Psoas muscle (tissue), 8 donors: ENCODE measurements around the gene AJAP1. TPM values are rescaled to one million over a fixed set of nuclear protein-coding genes. Genes with fewer than 3 reads are reported as not detected.
A peak's percentile ranks its signal among the peaks of the same experiment; 100 is the strongest.

ENCODE experiments used
- ATAC-seq, 4 donors: fragments of 200-7000 bp; cut with Tn5 transposase; one replicate each; pipeline ENCODE4 v1.9.1; 2020; ENCODE audit warnings: moderate library complexity in 3 of 4, mild to moderate bottlenecking in 2 of 4
- DNase-seq, 2 donors: peaks; one replicate each; pipeline ENCODE4 v3.0.0-alpha.2; 2020
- H3K27ac ChIP-seq: fragments of 200-600 bp; one replicate; pipeline ENCODE4 v1.8.0; 2022
- H3K27me3 ChIP-seq, 3 donors: fragments of 200-600 bp in 1 of 3; one replicate each; pipeline versions ENCODE4 v1.6.1 to v1.8.0; 2013 to 2022; ENCODE audit warnings: low read length in 2 of 3, mild to moderate bottlenecking in 2 of 3, moderate library complexity in 1 of 3; ENCODE audit not compliant: insufficient read depth in 3 of 3
- H3K36me3 ChIP-seq, 2 donors: fragments of 200-600 bp in 1 of 2; one replicate each; pipeline versions ENCODE4 v1.6.1 to v1.8.0; 2013 to 2022; ENCODE audit warnings: low read depth in 1 of 2, mild to moderate bottlenecking in 1 of 2, moderate library complexity in 1 of 2; ENCODE audit not compliant: insufficient read depth in 1 of 2
- H3K4me1 ChIP-seq: fragments of 200-600 bp; one replicate; pipeline ENCODE4 v1.8.0; 2022
- H3K4me3 ChIP-seq: fragments of 200-600 bp; one replicate; pipeline ENCODE4 v1.8.0; 2022; ENCODE audit warnings: mild to moderate bottlenecking
- H3K9me3 ChIP-seq: fragments of 200-600 bp; one replicate; pipeline ENCODE4 v1.8.0; 2022
- CTCF ChIP-seq: fragments of 200-600 bp; IDR thresholded peaks from one replicate; pipeline ENCODE4 v1.8.0; 2022; ENCODE audit warnings: antibody characterized with exemption
- WGBS, 3 donors: extraction: QIAGEN DNeasy Blood & Tissue Kit; methylation state at CpG; one replicate each; pipeline versions ENCODE4 v1.1.6 to v1.1.7; 2013; 5-methylcytosine and 5-hydroxymethylcytosine counted together
- intact Hi-C, 2 donors: fragments of 100-400 bp; cut with DNase I; formaldehyde crosslinking; loops; one replicate each; pipeline versions ENCODE4 v1.11.0 to v1.14.2; 2022
- polyA plus RNA-seq, 3 donors: library from polyadenylated mRNA; stranded (reverse); fragments of 200-250 nt; gene quantifications; one replicate each; pipeline ENCODE4 v1.2.3, GENCODE V29; 2013
- total RNA-seq, 4 donors: library from RNA; stranded (reverse); fragmentation: NEBNext Ultra II Directional in 2 of 4; extraction: Animal tissue kit (Norgen Biotek cat#: 25700) in 2 of 4; gene quantifications; one replicate each; pipeline versions ENCODE4 v1.2.1 to v1.2.4, GENCODE V29; 2021 to 2023
- donor health status: healthy with polysubstance abuse.
- donor health status: DM: no; HTN: no; CAD: no; lungs with moderate emphysema.
- donor health status: Bipolar disorder and iron deficiency.
- donor health status: healthy.
- donor health status: DM: yes; HTN: yes; CAD: no.
- donor health status: DM: no; HTN: no; CAD: no.
- donor health status: DM: no; HTN: no; CAD: no.
- donor health status: DM: yes; HTN: yes; CAD: no.

Gene AJAP1
- total and polyA plus RNA-seq, 7 donors, result under 0.01 to 1.4 (median 0.07) TPM

GRCh38 chr1:4820543-4820942, 166.1 kb downstream of the AJAP1 start:
- no peak overlapping the region for H3K4me3 ChIP-seq
- ATAC-seq, result no peak

GRCh38 chr1:4825800-4826450, 171.5 kb downstream of the AJAP1 start:
- DNase-seq, result no peak
- Histone ChIP-seq H3K4me3 (no peak overlapping the region), H3K36me3 (no peaks in the 10 kb centered on the region), H3K4me1 (no peaks in the 10 kb centered on the region), H3K9me3 (no peaks in the 10 kb centered on the region), H3K27me3 (peaks cover 0 to under 1% (median 0%) of the 10 kb centered on the region in 3 donors), H3K27ac (no peak overlapping the region)
- no peak for ATAC-seq
- TF ChIP-seq CTCF, result peak; percentile 17
- WGBS, 3 donors, result 50 to 61% (median 61%) methylated on average over 5 of the region's 5 CpGs
- intact Hi-C loops, result loop anchor here in 1 of 2 donors (10.0 kb wide), 1 partner anchor 171 kb away; the partner anchor contains the start of gene AJAP1

More at GRCh38 chr1:4820543-4820942, 166.1 kb downstream of the AJAP1 start:
- no peak for TF ChIP-seq CTCF
- no peaks in the 10 kb centered on the region for H3K36me3 ChIP-seq
- H3K27ac ChIP-seq, result no peak overlapping the region
- no peaks in the 10 kb centered on the region for H3K9me3 ChIP-seq
- H3K27me3 ChIP-seq, result no peaks in the 10 kb centered on the region
- no peaks in the 10 kb centered on the region for H3K4me1 ChIP-seq
- intact Hi-C loops, result loop anchor here in 1 of 2 donors (10.0 kb wide), 1 partner anchor 166 kb away; the partner anchor contains the start of gene AJAP1
- 63 to 86% (median 76%) methylated on average over 1 of the region's 1 CpG for WGBS, 3 donors
- DNase-seq, result no peak

GRCh38 chr1:4830707-4831106, 176.3 kb downstream of the AJAP1 start:
- no peaks in the 10 kb centered on the region for H3K4me1 ChIP-seq
- TF ChIP-seq CTCF, result no peak
- no peak for ATAC-seq
- H3K36me3 ChIP-seq, result no peaks in the 10 kb centered on the region
- no peaks in the 10 kb centered on the region for H3K9me3 ChIP-seq
- 12 to 17% (median 13%) methylated on average over 6 of the region's 6 CpGs for WGBS, 3 donors
- no peak overlapping the region for H3K4me3 ChIP-seq
- DNase-seq, result no peak
- peaks cover 0 to 2% (median 0%) of the 10 kb centered on the region in 3 donors for H3K27me3 ChIP-seq
- no peak overlapping the region for H3K27ac ChIP-seq
- intact Hi-C loops, result no loop called here

- DNase-seq (no peak), ATAC-seq (no peak)
- WGBS, 3 donors, result 20 to 47% (median 30%) methylated on average over 2 of the region's 2 CpGs
- no peaks in the 10 kb centered on the region for H3K36me3 ChIP-seq
- no peak overlapping the region for H3K27ac ChIP-seq
- H3K9me3 ChIP-seq, result no peaks in the 10 kb centered on the region
- no peak for TF ChIP-seq CTCF
- no peaks in the 10 kb centered on the region for H3K27me3 ChIP-seq
- no peak overlapping the region for H3K4me3 ChIP-seq
- H3K4me1 ChIP-seq, result no peaks in the 10 kb centered on the region
- intact Hi-C loops, result no loop called here
These were observed 182.2 kb downstream of the AJAP1 start for GRCh38 chr1:4836574-4836973.
